K562 (cell line): ENCODE data around the gene RGMA. TPM values are rescaled to one million over a fixed set of nuclear protein-coding genes. Genes with fewer than 3 reads are reported as not detected.

Source experiments
- ATAC-seq: fragments of 200-7000 bp; cut with Tn5 transposase; 3 replicates; pipeline ENCODE4 v1.9.1; 2020; ENCODE audit warnings: moderate library complexity
- BruUV-seq: library from RNA; stranded (reverse); fragments of 400-500 nt; replicated peaks from 2 replicates; lab custom pipeline; 2021; lab: Mats Ljungman, UMichigan
- CTCF ChIA-PET: fragments of 300-600 bp; formaldehyde crosslinking; extraction: SDS; loops from one replicate; lab custom pipeline; 2021; ENCODE audit warnings: low intra/inter-chr PET ratio; lab: Yijun Ruan, JAX
- POLR2A ChIA-PET: fragments of 300-600, 350-650 bp; sonication (Branson Sonifier 250); formaldehyde crosslinking; extraction: SDS; loops from one replicate; lab custom pipeline; 2021; ENCODE audit warnings: antibody characterized with exemption, inconsistent platforms; lab: Yijun Ruan, JAX
- DNase-seq, 4 experiments: peaks; one replicate each; pipeline versions ENCODE4 v3.0.0 to v3.0.0-alpha.2; 2011 to 2018; ENCODE audit warnings: low spot score in 3 of 4, mixed read lengths in 3 of 4; ENCODE audit errors: extremely low read depth in 1 of 4
- FAIRE-seq: peaks from 2 replicates; lab custom pipeline; 2011; peaks lifted over from hg19 to GRCh38; lab: Jason Lieb, UNC
- H2AFZ ChIP-seq: 2 replicates; pipeline ENCODE4 v1.6.0; 2011; ENCODE audit warnings: low read depth, low read length, control low read depth, inconsistent platforms
- H3K27ac ChIP-seq: fragments of 200-600 bp; 3 replicates; pipeline ENCODE4 v1.8.0; 2011; ENCODE audit warnings: low read depth, mild to moderate bottlenecking, control low read depth, inconsistent platforms, low read length, moderate library complexity, mixed read lengths; ENCODE audit errors: extremely low read depth
- H3K27me3 ChIP-seq, 2 experiments: fragments of 300-600 bp in 1 of 2; 2 replicates in 1 of 2; 3 replicates in 1 of 2; pipeline versions ENCODE4 v1.6.0 to v1.8.0; 2011; ENCODE audit warnings: inconsistent platforms in 2 of 2, low read length in 2 of 2, mild to moderate bottlenecking in 1 of 2, mixed read lengths in 1 of 2, moderate library complexity in 1 of 2; ENCODE audit not compliant: control insufficient read depth in 2 of 2, insufficient read depth in 2 of 2
- H3K36me3 ChIP-seq: fragments of 300-600 bp; 3 replicates; pipeline ENCODE4 v1.8.0; 2011; ENCODE audit warnings: mild to moderate bottlenecking, low read length, inconsistent platforms; ENCODE audit not compliant: control insufficient read depth, insufficient read depth
- H3K4me1 ChIP-seq, 2 experiments: fragments of 200-600 bp in 1 of 2; replicated peaks in 1 of 2; 2 replicates in 1 of 2; 3 replicates in 1 of 2; pipeline versions ENCODE4 v1.5.1 to v1.8.0; 2011; ENCODE audit warnings: inconsistent platforms in 2 of 2, low read length in 2 of 2, mild to moderate bottlenecking in 1 of 2, mixed read lengths in 1 of 2, moderate library complexity in 1 of 2; ENCODE audit not compliant: control insufficient read depth in 2 of 2, insufficient read depth in 2 of 2
- H3K4me2 ChIP-seq: 2 replicates; pipeline ENCODE4 v1.6.1; 2011; ENCODE audit warnings: low read length, control low read depth, inconsistent platforms, mixed read lengths; ENCODE audit not compliant: insufficient read depth
- H3K4me3 ChIP-seq: fragments of 200-600 bp; sonication (generic), shearing (Covaris generic); 2 replicates; pipeline ENCODE4 v1.5.1; 2016; ENCODE audit warnings: control low read depth, inconsistent platforms
- H3K79me2 ChIP-seq: fragments of 200-600 bp; 3 replicates; pipeline ENCODE4 v1.8.0; 2011; ENCODE audit warnings: low read length, inconsistent platforms; ENCODE audit not compliant: control insufficient read depth, insufficient read depth
- H3K9ac ChIP-seq, 2 experiments: 2 replicates each; pipeline versions ENCODE4 v1.6.0 to v1.6.1; 2011; ENCODE audit warnings: low read depth in 2 of 2, low read length in 2 of 2, control low read depth in 1 of 2, inconsistent platforms in 1 of 2, mild to moderate bottlenecking in 1 of 2, mixed read lengths in 1 of 2; ENCODE audit not compliant: insufficient read depth in 1 of 2
- H3K9me1 ChIP-seq: one replicate; pipeline ENCODE4 v1.6.0; 2011; ENCODE audit warnings: inconsistent platforms, mild to moderate bottlenecking, low read length, moderate library complexity; ENCODE audit not compliant: control insufficient read depth, insufficient read depth
- H3K9me3 ChIP-seq: replicated peaks from 2 replicates; pipeline ENCODE4 v1.5.1; 2011; ENCODE audit warnings: low read depth, low read length, inconsistent platforms; ENCODE audit not compliant: control insufficient read depth, insufficient read depth
- H4K20me1 ChIP-seq: replicated peaks from 2 replicates; pipeline ENCODE4 v1.6.1; 2011; ENCODE audit warnings: low read length, inconsistent platforms, mixed read lengths; ENCODE audit not compliant: control insufficient read depth, insufficient read depth
- KDM2B ChIP-seq: fragments of 250-450 bp; sonication (Bioruptor Pico); IDR thresholded peaks from 2 replicates; pipeline ENCODE4 v1.8.0; 2021; ENCODE audit warnings: mild to moderate bottlenecking, moderate library complexity
- SIN3A ChIP-seq, 2 experiments: fragments of 150-350 bp in 1 of 2; IDR thresholded peaks; 2 replicates each; pipeline ENCODE4 v1.6.1; 2011 to 2016; ENCODE audit warnings: borderline replicate concordance in 2 of 2, low read depth in 2 of 2, low read length in 2 of 2, mild to moderate bottlenecking in 2 of 2, moderate library complexity in 2 of 2; ENCODE audit not compliant: control insufficient read depth in 1 of 2
- ZNF175 ChIP-seq: fragments of 200-800 bp; sonication (Bioruptor generic); IDR thresholded peaks from 2 replicates; pipeline ENCODE4 v1.6.1; 2016; ENCODE audit warnings: low read depth, mild to moderate bottlenecking, missing genetic modification characterization, missing compliant biosample characterization
- WGBS: fragments of 100-300 bp; shearing (Covaris generic); methylation state at CpG from one replicate; pipeline ENCODE4 v1.1.6; 2016; ENCODE audit warnings: low coverage, mixed read lengths; ENCODE audit not compliant: insufficient coverage; ENCODE audit errors: missing lambda C conversion rate; 5-methylcytosine and 5-hydroxymethylcytosine counted together
- in situ Hi-C: fragments of 300-500 bp; cut with MboI; formaldehyde crosslinking; loops from 4 replicates; pipeline ENCODE4 v1.15.0; 2018; ENCODE audit warnings: inconsistent platforms, mixed read lengths
- intact Hi-C: fragments of 100-400 bp; cut with micrococcal nuclease; formaldehyde crosslinking; loops from 2 replicates; pipeline ENCODE4 v1.14.2; 2022
- polyA plus RNA-seq, 8 experiments: library from polyadenylated mRNA; depleted of rRNA in 4 of 8; stranded (reverse) in 5 of 8; unstranded in 3 of 8; fragments of >200 nt; fragmentation: Nextera tagmentation in 2 of 8; fragmentation: Illumina TruSeq in 1 of 8; extraction: Ambion mirVana in 2 of 8; extraction: Trizol in 1 of 8; gene quantifications; 2 replicates each; pipeline versions ENCODE4 v1.2.1 to v1.2.3, GENCODE V29; 2011 to 2014; ENCODE audit warnings: inconsistent platforms in 1 of 8, missing spikeins in 1 of 8
- total RNA-seq, 7 experiments: library from RNA; depleted of rRNA in 6 of 7; stranded (reverse); fragments of >200 nt in 6 of 7; fragmentation: Illumina TruSeq in 2 of 7; extraction: Trizol in 2 of 7; gene quantifications; 2 replicates each; pipeline versions ENCODE4 v1.2.1 to v1.2.3, GENCODE V29; 2011 to 2021; ENCODE audit warnings: low replicate concordance in 1 of 7

The RGMA gene
- total and polyA plus RNA-seq, 9 of the 15 experiments (the other 6 are each of a cell fraction or from before 2014, with no cell fraction given), result 0.03 to 0.05 (median 0.03) TPM; not detected in 6

DNA sequence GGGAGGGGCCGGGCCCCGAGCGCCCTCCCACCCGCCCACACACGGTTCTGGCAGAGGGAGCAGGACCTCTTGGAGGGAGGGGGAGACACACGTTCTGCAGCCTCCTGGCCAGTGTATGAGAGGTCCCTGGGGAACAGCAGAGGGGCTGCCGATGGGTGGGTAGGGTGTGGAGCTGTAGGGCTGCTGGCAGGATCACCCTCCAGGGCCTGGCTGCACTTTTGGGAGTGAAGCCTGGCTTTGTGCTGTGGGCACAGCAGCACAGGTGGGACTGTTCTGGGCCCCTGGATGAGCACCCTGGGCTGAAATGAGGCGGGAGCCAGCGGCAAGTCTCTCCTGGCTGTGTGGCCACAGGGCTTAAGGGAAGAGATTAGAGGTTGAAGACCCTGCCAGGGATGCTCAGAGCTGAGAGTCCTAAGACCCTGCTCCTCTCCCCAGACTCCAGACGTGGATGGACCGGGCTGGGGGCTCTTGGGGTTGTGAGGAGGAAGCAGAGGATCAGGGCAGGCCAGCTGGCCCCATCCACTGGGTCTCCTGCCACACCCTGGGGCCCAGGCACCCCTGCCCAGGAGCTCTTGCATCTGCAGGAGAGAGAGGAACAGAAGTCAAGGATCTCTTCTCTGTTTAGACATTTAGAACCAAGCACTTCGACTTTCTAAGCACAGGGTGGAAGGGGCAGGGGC lies 45.2 kb downstream of the RGMA start:
- H3K4me2 ChIP-seq, result no peak overlapping the region
- H3K4me3 ChIP-seq, result no peak overlapping the region
- CTCF ChIA-PET, result no interaction called here
- no peaks in the 10 kb centered on the region for H3K9me3 ChIP-seq
- no peak overlapping the region for H3K9ac ChIP-seq
- no peak overlapping the region for H3K27ac ChIP-seq
- intact Hi-C loops (no loop called here), in situ Hi-C loops (loop anchor here (25.0 kb wide), 1 partner anchor 1269 kb away; no protein-coding TSS in a partner anchor)
- no peak for FAIRE-seq
- H4K20me1 ChIP-seq, result 0 out of 2 replicates have a peak, but pooled peaks cover 8% of the 10 kb centered on the region
- POLR2A ChIA-PET, result interaction anchor here (0.6 to 2.2 kb wide), 2 partner anchors 16 to 1022 kb away, joined by 3 to 5 read pairs; no protein-coding TSS in a partner anchor
- H3K4me1 ChIP-seq, result peaks cover 0 to 25% of the 10 kb centered on the region in 2 experiments; a peak in 2 of 5 replicates
- H2AFZ ChIP-seq, result no peak overlapping the region
- DNase-seq, result peak in 3 of 4 experiments; percentile 52 to 59 (median 55)
- 0% methylated on average over 7 of the region's 12 CpGs for whole genome bisulfite sequencing
- H3K9me1 ChIP-seq, result no peaks in the 10 kb centered on the region
- H3K79me2 ChIP-seq, result no peaks in the 10 kb centered on the region
- TF ChIP-seq ZNF175 (CRISPR knock-in tag) (no peak), KDM2B (CRISPR knock-in tag) (no peak), SIN3A (IDR thresholded peaks at IDR 0.05; ENCODE audit: borderline replicate concordance in 2 of 2, control insufficient read depth in 1 of 2, low read depth in 2 of 2, low read length in 2 of 2) (peak in 1 of 2 experiments; percentile 35; a peak in 1 of 4 replicates)
- TF ChIP-seq, all 486 proteins: peak for 1
- Histone ChIP-seq H3K27me3 (peaks cover 19 to 69% of the 10 kb centered on the region in 2 experiments; a peak in 4 of 5 replicates), H3K36me3 (no peaks in the 10 kb centered on the region)
- peak; percentile 31 for ATAC-seq
- no TSS peak for BruUV-seq
